DMS153 (cell line): ENCODE results near the gene CYP4V2.

Experiments
- DNase-seq: peaks from one replicate; lab custom pipeline; 2025; lab: John Stamatoyannopoulos, UW

The CYP4V2 gene

GRCh38 chr4:186189656-186190055 is 1.7 kb upstream of the CYP4V2 start:
- DNase-seq = no peak

- peak; percentile 50 for DNase-seq
These were observed 677 bp upstream of the CYP4V2 start for GRCh38 chr4:186190581-186191199.

GRCh38 chr4:186192066-186192612 is 772 bp downstream of the CYP4V2 start:
- peak; percentile 2 for DNase-seq

- DNase-seq = no peak
These were observed 2.5 kb downstream of the CYP4V2 start for GRCh38 chr4:186193851-186194250.

- DNase-seq = no peak
These were observed 4.7 kb downstream of the CYP4V2 start for GRCh38 chr4:186196063-186196462.

- no peak for DNase-seq
These were observed 9.1 kb downstream of the CYP4V2 start for GRCh38 chr4:186200516-186200915.

- DNase-seq = no peak
These were observed 9.6 kb downstream of the CYP4V2 start for GRCh38 chr4:186201010-186201409.

- peak; percentile 35 for DNase-seq
These were observed 10.3 kb downstream of the CYP4V2 start for GRCh38 chr4:186201535-186202230.

GRCh38 chr4:186202490-186203140 is 11.2 kb downstream of the CYP4V2 start:
- no peak for DNase-seq

- peak; percentile 13 for DNase-seq
These were observed 12.0 kb downstream of the CYP4V2 start for GRCh38 chr4:186203406-186203805.

- peak; percentile 68 for DNase-seq
These were observed 12.8 kb downstream of the CYP4V2 start for GRCh38 chr4:186204103-186204559.

GRCh38 chr4:186204686-186205085 is 13.3 kb downstream of the CYP4V2 start:
- no peak for DNase-seq

GRCh38 chr4:186205156-186205555 is 13.8 kb downstream of the CYP4V2 start:
- no peak for DNase-seq

GRCh38 chr4:186216465-186217024 is 25.2 kb downstream of the CYP4V2 start:
- no peak for DNase-seq

- no peak for DNase-seq
These were observed 26.4 kb downstream of the CYP4V2 start for GRCh38 chr4:186217733-186218293.

GRCh38 chr4:186221624-186222023 is 30.3 kb downstream of the CYP4V2 start:
- no peak for DNase-seq

GRCh38 chr4:186225848-186226247 is 34.5 kb downstream of the CYP4V2 start:
- DNase-seq = no peak

- DNase-seq = no peak
These were observed 35.3 kb downstream of the CYP4V2 start for GRCh38 chr4:186226521-186227189.

GRCh38 chr4:186227221-186227620 is 35.9 kb downstream of the CYP4V2 start, which contains the start of gene KLKB1:
KLKB1 (plus strand) TSS chr4:186227507; CDS start chr4:186228196, 689 bp downstream.
- DNase-seq = peak; percentile 69

- no peak for DNase-seq
These were observed 36.6 kb downstream of the CYP4V2 start for GRCh38 chr4:186227744-186228513.

GRCh38 chr4:186228514-186228894 is 37.1 kb downstream of the CYP4V2 start:
- DNase-seq = no peak
